Ecto neural progenitor cell (in vitro differentiated cells): Measurements from ENCODE around the gene FBN1.

Experiments
- DNase-seq: peaks from one replicate; pipeline ENCODE4 v3.0.0-alpha.2; 2018; ENCODE audit warnings: low spot score

Gene FBN1

DNA sequence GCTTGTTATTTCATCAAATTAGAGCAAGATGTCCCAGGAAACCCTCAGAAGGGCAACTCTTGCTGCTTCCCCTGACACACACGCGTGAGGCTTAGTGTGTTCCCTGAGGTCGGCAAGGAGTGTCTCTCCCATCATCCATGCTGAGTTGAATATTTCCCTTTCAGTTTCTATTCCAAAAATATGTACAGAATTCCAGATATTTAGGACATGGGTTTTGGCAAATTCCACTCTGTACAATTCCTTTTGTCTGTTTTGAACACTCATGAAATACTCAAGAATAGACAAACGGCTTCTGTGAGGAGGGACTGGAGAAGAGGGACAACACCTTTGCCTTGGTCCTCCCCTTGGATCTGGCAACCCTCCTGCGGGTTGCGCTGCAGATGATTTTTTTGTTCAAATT, 176.2 kb downstream of the FBN1 start:
- no peak for DNase-seq

DNA sequence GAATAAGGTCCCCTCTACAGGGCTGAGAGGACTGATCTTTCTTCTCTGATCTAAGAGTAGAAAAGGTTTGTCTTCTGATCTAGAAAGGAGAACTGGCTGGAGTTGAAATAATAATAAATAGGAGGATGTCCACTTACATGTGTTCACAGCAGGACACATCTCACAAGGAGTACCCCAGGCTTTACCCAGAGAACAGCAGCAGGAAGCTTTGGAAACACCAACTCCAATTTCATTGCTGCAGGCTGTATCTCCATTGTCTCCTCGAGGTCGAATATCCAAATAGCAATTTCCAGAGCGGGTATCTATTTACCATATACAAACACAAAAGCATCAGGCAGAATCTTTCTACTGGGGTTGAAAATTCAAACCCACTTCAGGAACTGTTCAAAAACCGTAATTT, 177.7 kb downstream of the FBN1 start:
- no peak for DNase-seq

DNA sequence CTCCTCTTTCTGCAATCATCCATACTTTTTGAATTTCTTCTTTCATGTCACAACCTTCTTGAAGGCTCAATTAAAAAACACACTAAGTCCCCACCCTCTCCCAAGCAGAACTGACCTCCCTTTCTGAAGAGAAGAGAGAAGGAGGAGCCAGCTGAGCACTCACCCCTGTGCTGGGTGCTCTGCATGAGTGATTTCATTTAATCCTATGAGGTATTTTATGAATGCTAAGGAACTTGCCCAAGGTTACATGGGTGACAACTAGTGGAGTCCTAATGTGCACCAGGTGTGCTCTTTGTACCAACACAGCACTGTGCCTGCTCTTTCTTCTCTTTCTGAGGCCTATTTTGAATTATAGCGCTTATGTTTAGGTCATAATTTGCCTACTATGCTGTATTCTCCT, 178.7 kb downstream of the FBN1 start:
- DNase-seq, result no peak

DNA sequence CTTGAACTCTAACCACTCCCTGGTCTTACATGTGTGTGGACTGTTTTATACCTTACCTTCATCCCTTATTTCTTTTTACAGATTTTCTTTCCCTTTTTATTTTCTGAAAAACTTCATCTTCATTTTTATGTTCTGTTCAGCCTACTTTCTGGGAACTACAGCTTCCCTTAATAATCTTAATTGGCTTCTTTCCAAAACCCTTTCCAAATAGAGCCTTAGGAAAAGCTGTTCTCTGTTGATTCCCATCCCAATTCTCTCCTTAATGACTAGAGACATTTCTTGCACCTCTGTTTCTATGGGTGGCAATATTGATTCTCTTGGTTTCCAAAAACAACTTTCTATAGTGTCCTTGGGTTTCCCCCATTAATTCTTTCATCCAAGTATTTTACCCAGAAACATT, 179.4 kb downstream of the FBN1 start:
- no peak for DNase-seq

DNA sequence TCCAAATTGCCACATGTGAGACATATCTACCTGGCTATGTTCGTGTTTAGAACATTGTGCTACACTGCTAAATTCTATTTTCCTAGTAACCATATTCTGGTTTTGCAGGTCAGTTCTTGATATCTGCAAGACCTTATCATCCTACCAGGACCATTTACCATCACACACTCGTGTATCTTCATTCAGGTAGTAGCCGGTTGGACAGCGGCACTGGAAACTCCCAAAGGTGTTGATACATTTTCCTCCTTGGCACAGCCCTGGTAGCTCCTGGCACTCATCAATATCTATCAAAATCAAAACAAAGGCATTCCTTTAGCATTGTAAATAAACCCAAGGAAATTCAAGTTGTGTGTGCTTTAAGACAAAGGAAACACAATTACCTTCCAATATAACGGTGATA, 180.1 kb downstream of the FBN1 start:
- DNase-seq, result no peak

DNA sequence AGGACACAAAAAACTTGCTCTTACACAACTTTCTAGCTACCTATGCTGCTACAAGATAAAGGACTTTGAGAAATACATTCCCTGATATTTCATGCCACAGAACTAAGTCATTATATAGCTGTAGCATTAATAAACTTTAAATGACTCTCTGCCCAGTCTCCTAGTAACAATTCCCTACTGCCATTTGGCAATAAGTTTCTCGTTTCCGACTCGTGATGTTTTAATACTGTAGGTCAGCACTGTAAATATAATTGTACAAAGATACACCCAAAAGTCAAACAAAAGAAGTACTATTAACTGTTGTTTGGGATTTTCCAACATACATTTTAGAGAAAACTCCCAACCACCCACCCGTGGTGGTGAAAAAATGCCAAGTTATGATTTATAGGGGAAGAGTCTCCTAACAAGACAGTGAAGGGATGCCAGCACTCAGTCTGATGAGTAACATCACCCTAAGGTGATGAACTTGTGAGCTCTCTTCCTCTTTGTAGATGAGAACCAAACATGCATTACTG, 182.1 kb downstream of the FBN1 start:
- DNase-seq, result no peak

DNA sequence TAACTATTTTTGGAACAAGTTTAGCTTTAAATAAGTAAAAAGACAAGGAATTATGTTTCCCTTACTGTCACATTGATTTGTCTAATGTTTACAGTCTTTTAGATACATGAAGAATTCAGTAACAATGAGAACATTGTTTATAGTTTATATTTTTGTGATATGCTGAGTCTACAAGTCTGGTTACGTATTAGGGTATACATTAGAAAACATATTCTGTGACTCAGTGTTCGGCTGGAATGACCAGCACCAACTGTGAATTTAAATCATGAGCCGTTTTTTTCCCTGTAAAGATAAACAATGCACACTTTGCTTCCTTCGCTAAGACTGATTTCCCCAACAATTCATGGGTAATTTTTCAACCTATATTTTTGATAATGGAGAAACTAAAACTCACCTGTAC, 182.8 kb downstream of the FBN1 start:
- no peak for DNase-seq

DNA sequence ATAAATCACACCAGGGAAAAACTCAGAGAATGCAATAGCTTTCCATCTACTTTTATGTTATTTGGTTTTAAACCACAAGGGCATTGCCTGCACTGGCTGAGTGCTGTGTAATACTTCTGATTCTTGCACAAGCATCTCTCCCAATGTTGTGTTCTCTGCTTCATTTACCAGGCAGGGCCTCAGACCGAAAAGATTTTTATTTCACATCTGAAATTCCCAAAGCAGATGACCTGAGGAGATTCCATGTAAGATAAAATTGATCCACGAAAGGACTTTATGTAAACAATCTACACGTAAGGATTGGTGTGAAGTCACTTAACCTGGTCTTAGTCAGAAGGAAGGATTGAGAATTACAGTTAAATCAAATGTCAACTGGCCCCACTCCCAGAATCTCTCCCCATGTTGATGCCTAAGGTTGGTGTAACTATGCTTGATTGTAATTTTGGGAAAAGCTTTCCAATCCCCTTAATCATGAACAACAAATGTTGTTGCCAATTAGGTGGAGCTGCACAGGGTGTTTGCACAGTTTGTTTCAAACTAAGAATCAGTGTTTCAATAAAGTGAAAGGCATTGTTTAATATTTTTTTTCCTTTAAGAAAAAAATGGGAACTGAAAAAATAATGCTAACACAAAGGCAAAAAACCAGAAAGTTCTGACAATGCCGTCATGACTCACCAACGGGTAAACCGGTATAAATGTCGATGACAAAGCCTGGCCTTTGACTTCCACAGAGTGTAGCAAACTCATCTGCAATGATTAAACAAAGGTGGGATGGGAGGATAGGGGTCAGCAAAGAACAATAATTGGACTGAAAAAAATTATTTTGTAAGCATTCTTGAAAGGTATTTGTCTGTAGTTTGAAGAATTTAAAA, 185.7 kb downstream of the FBN1 start:
- no peak for DNase-seq

DNA sequence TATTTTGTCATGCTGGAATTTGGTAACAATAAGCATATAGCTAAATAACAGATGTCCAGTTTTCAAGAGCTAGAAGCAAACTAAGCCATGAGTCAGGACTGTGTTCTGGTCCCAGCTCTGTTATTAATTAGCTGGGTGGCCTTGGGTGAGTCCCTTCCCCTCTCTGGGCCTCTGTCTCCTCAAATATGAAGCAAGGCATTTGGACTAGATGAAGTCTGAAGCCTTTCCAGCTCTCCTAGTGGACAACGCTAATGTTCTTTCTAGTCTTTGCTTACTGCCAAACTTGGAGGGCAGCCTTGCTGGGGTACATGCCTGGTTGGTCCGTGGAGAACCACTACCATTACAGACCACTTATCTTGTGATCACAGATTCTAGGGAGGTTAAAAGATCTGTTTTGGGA, 186.6 kb downstream of the FBN1 start:
- DNase-seq, result no peak

DNA sequence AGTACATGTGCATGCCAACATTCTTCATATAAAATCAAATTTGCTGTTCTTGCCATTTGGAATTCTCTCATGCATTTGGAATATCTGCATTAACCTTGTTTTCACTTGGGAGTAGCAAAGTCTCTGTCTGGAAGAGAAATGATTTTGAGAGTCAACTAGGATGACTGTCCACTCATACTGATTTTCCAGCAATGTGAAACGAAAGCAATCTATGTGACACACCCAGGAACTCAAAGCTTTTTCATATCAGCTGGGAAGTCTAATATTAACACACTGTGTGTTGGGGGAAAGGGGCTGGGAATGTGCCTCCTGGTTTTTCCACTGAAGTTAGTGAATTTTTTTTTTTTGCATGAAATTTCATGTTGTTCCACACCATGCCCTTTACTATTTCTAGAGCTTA, 189.4 kb downstream of the FBN1 start:
- no peak for DNase-seq

DNA sequence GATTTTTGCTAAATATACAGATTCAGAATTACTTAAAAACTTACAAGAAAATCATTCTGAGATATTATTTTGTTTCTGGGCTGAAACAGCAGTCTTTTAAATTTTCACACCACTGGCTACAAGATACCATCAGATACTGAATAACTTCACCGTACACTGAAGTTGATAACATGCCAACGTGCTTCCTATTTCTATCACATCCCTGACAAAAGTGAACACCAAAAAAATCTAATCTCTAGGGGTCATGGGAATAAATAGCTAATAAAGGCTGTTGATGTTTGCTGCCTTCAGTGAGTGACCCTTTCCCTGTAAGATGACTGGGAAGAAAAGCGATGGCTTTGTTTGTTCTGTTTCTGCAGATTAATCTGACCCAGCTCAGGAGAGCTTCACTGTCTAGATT, 193.8 kb downstream of the FBN1 start:
- no peak for DNase-seq

DNA sequence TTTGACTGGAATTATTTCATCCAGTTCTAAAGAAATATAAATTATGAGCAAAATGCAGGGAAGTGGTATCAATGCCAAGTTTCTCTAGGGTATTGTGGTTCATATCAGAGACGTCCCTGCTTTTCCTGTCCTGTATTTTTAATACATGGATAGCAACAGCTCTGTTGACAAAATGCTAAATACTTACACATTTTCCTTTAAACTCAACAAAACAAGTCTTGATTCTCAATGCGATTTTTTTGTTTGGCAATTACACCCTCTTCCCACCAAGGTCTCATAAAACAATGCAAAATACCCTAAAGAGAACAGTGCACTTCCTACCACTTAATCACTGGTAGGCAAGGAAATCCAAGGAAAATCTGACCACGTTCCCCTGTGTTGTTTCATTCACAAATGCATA, 194.3 kb downstream of the FBN1 start:
- no peak for DNase-seq

DNA sequence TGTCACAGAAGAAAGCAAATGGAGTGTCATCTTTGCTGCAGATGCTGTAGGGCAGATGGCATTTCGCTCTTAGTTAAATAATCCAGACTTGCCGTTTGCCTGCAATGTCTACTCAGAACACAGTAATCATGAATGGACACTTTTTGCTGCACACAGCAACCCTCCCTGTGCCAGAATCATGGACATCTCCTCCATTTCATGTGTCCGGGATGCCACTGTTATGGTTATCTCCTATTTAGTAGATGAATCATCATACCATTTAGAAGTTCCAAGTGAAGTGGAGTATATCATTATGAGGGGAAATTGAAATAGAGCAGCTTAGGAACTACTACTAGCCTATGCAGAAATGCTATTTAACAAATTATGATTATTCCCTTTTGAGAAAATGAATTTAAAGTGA, 195.8 kb downstream of the FBN1 start:
- no peak for DNase-seq

DNA sequence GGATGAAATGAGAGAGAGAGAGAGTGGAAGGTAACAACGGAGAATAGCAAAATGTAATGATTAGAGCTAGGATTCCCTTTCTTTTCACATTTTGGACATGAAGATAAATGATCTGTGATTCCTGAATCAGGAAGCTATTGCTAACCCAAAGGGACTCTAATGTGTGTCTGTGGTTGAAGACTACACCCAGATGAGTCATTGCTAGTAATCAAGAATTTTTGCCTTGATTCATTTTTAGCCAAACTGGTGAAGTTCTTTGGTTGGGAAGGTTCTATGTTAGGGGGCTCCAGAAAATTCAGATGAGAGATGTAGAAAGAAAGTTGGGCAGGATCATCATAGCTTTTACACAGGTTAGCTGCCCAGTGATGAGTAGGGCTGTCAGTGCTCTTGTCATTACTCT, 197.9 kb downstream of the FBN1 start:
- DNase-seq, result no peak

DNA sequence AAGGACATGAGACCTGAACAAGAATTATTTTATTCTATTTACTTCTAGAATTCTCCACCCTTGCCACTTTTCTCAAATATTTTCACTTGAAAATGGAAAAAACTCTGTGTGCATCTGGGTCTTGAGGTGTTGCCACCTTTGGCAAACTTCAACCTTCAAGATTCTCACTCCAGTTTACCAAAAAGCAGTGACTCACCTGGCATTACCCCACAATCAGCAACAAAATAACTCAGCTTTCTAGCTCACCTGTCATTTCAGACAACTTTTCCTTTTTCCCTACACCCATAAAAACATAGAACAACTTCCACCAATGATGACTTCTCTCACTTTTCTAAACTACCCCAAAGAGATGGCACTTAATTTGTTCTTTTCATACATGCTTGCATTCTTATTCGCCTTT, 198.5 kb downstream of the FBN1 start:
- DNase-seq, result no peak

DNA sequence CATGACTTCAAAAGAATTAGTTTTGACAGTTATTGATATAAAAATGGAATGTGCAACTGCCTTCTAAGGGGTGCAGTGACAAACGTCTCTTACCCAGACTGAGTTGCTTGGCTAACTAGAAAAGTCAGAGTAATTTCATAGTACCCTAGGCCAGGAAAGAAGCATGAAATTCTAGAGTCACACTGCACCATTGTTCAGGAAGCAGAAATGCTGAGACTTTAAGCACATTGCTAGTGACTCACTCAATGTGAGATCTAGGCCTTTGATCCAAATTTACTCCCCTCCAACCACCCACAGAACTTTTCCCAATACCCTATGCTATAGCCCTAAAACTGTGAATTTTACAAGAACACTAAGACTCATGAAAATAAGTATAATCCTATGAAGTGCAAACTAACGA, 203.5 kb downstream of the FBN1 start:
- no peak for DNase-seq

DNA sequence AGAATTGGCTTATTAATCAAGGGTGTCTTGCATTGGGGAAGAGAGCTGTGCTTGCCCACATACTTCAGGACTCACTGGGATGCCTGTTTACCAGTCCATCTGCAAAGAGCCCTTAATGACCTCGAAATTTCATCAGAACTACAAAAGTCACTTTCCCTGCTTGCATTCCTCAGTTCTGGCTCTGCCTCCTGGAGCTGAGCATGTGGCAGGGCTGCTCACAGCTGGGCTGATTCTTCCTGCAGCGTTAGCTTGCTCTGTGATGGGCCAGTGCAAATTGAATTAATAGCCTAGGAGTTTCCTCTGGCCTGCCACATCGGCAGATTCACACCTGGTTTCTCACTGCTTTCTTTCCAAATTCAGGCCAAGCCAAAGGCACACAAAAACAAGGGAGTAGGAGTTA, 205.4 kb downstream of the FBN1 start:
- peak; percentile 54 for DNase-seq

DNA sequence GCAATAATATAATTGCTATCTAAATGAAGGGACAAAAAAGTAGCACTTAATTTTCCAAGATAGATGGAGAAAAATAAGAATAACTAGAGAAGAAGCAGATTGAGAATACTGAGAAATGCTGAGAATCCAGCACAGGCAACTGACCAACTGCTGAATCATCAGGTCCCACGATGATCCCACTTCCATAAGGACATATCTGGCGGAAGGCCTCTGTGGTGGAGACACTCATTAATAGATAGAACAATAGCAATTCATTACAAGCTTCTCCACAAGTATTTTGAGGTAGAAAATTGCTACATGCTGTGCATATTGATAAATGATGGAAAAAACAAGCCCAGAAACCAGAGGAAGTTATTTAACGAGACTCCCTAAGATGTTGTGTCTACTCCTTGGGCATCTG, 208.3 kb downstream of the FBN1 start:
- no peak for DNase-seq

DNA sequence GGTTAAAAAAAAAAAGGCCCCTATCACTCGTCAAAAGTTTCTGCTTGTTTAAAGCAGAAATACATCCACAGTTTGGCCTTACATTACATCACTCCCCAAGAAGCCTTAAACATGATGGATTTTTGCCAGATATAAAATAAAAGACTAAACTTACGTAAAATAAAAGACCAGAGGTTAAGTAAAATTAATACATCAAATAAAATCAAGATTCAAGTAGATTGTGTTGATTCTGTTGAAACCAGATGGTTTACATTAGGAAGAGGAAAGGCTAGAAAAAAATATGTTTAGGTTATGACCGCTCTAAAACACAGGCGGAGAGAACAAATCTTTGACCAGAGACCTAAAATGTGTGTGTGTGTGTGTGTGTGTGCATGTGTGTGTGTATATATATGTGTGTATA, 210.2 kb downstream of the FBN1 start:
- DNase-seq, result no peak

DNA sequence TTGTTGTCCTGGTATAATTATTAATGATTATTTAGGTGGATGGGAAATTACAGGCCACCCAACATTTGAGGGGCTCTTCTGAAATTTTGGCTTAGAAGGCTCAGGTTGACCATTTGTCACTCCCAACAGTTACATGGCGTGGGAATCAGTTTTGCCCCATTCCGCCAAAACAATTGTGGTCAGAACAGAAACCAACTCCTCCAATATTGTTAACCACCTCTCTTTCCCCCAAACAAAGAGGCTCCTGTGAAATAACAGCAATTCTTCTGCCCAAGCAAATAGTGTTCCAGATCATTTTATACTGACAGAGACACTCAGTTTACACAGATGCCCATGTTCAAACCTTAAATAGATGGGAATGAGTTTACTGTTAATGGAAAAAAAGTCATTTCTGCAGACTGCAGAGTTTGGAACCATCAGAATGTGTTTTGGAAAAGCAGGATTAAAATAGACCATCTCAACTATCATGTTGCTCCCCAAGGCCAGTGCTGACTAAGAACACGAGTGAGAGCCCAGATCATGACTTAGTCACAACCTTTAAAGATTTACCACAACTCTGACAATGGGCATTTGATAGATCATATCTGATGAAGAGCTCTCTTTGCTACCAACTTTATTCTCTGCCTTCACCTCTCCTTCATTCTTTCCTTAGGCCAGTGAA, 212.2 kb downstream of the FBN1 start:
- no peak for DNase-seq

DNA sequence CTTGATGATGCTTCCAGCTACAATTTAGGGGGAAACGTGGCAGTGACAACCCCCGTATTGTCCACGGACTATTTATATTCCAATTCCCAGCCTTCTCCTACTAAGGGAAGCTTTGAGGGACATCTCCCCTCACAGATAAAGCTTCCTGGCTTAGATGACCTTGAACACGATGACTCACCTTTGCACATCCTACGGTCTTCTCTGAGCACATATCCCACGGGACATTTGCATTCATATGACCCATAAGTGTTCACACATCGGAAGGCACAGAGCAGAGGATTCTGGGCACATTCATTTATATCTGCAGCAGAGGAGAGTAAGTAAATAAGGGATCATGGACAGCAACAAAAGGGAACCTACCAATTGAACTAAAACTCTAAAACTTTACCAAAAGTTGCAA, 212.8 kb downstream of the FBN1 start:
- DNase-seq, result no peak

DNA sequence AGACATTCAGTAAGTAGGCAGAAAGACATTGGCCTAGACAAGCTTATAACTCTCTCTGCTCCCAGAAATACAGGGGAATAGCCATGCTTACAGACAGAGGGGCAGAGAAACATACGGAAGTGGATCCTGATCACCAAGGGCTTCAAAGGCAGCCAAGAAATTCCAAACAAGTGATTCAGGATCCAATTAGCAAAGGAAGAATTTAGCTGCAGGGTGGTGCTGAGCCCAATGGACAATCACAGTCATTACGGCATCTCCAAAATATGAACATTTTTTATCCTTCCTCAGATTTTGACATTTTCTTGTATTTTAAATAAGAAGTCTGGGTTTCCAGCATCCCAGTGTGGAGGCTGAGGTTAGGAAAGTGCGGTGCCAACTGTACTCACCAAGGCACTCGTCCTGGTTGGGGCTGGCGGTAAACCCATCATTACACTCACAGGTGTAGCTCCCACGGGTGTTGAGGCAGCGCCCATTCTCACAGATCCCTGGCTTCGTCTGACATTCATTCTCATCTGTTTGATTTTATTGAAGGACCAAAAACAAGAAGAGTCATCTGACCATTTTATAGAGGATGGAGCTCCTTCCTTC, 217.5 kb downstream of the FBN1 start:
- no peak for DNase-seq

DNA sequence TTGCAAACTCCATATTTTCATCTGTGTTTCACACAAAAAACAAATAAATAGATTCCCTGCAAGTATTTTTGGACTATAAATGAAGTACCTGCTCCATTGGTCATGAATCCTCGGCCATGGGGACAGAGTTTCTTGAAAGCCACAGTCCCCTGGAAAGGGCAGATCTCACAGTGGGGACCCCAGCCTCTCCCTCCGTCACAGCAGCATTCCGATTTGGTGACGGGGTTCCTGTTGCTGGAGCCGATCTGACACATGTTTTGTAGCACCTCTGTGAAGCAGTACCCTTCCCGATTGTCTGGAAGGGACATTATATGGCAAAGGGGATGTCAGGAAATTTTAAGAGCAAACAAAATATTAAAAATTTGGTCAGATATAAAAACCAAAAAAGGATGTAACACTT, 218.0 kb downstream of the FBN1 start:
- no peak for DNase-seq
